ENCODE measurements around the gene CCNJ. TPM values are rescaled to one million over a fixed set of nuclear protein-coding genes. Genes with fewer than 3 reads are reported as not detected.
A peak's percentile ranks its signal among the peaks of the same experiment; 100 is the strongest.
"Not testable (repeated sequence)": the region's sequence is repeated elsewhere in the genome, so short reads cannot be mapped to it uniquely, and the experiment has no call there.

The CCNJ gene
- total RNA-seq, 2 experiments from 2014 or later, result 6.9 to 8.0 TPM

DNA sequence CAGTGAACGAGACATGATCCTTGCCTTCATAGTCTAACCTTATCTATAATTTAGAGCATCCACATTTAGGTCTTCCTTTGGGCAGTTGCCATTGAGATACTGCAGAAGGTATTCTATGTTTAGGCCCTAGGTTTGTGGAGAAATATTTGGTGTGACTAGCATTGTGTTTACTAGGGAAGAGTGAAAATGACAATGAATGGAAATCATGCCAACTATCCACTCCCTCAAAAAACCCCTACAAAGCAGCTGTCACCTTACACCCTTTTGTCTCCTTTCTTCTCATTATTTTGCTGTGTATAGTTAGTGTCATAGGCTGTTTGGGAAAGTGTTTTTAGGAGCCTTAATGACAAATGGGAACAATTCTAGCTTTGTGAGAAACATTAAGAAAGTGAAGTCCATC is 3.2 kb downstream of the CCNJ start:
- Histone ChIP-seq H3K9me3 (ENCODE audit: control insufficient read depth in 1 of 2, insufficient read depth in 1 of 2, low read length in 2 of 2) (no peaks in the 10 kb centered on the region), H3K27ac (ENCODE audit: low read depth in 1 of 2, low read length in 2 of 2) (no peak overlapping the region), H3K4me3 (ENCODE audit: low read length) (no peak overlapping the region), H3K4me1 (ENCODE audit: insufficient read depth, low read length) (peaks cover 21% of the 10 kb centered on the region), H3K27me3 (ENCODE audit: control insufficient read depth in 1 of 2, insufficient read depth in 2 of 2, low read length in 2 of 2) (no peaks in the 10 kb centered on the region), H3K36me3 (ENCODE audit: insufficient read depth, low read length) (peaks cover 26% of the 10 kb centered on the region)
- ATAC-seq (ENCODE audit: poor library complexity) (no peak), DNase-seq (no peak)
- H3K4me3 Mint-ChIP-seq, result no peak overlapping the region
- intact Hi-C loops (cut with DNase I, micrococcal nuclease), result loop anchor here in 1 of 2 experiments (10.0 kb wide), 2 partner anchors 248 to 392 kb away; partner anchors contain the start of gene ALDH18A1
- peaks cover 79% of the 10 kb centered on the region for H3K4me1 Mint-ChIP-seq (ENCODE audit: low read depth)
- H3K27me3 Mint-ChIP-seq, result no peaks in the 10 kb centered on the region
- no peak overlapping the region for H3K27ac Mint-ChIP-seq
- no peaks in the 10 kb centered on the region for H3K9me3 Mint-ChIP-seq
- no peak for TF ChIP-seq CTCF (IDR thresholded peaks at IDR 0.05)
- ChIA-PET CTCF (no interaction called here), POLR2A (no interaction called here)
- peaks cover 46% of the 10 kb centered on the region for H3K36me3 Mint-ChIP-seq (ENCODE audit: low read depth)

GRCh38 chr10:96047004-96047649 is 3.7 kb downstream of the CCNJ start:
- H3K9me3 ChIP-seq (ENCODE audit: control insufficient read depth in 1 of 2, insufficient read depth in 1 of 2, low read length in 2 of 2), result no peaks in the 10 kb centered on the region
- H3K36me3 Mint-ChIP-seq (ENCODE audit: low read depth), result peaks cover 51% of the 10 kb centered on the region
- POLR2A ChIA-PET, result interaction anchor here (0.7 kb wide), 1 partner anchor 83 kb away, joined by 4 read pairs; the partner anchor contains the start of gene ZNF518A
- H3K27me3 Mint-ChIP-seq, result no peaks in the 10 kb centered on the region
- no peak overlapping the region for H3K4me3 Mint-ChIP-seq
- peaks cover 21% of the 10 kb centered on the region for H3K4me1 ChIP-seq (ENCODE audit: insufficient read depth, low read length)
- H3K4me1 Mint-ChIP-seq (ENCODE audit: low read depth), result peaks cover 83% of the 10 kb centered on the region
- no peak for TF ChIP-seq CTCF (IDR thresholded peaks at IDR 0.05)
- no peak overlapping the region for H3K27ac ChIP-seq (ENCODE audit: low read depth in 1 of 2, low read length in 2 of 2)
- CTCF ChIA-PET, result interaction anchor here (1.2 kb wide), 1 partner anchor 13 kb away, joined by 3 read pairs; no protein-coding TSS in a partner anchor
- peaks cover 30% of the 10 kb centered on the region for H3K36me3 ChIP-seq (ENCODE audit: insufficient read depth, low read length)
- intact Hi-C loops (cut with DNase I, micrococcal nuclease), result loop anchor here in 1 of 2 experiments (10.0 kb wide), 2 partner anchors 248 to 392 kb away; partner anchors contain the start of gene ALDH18A1
- H3K27me3 ChIP-seq (ENCODE audit: control insufficient read depth in 1 of 2, insufficient read depth in 2 of 2, low read length in 2 of 2), result no peaks in the 10 kb centered on the region
- no peaks in the 10 kb centered on the region for H3K9me3 Mint-ChIP-seq
- no peak overlapping the region for H3K27ac Mint-ChIP-seq
- ATAC-seq (ENCODE audit: poor library complexity) (no peak), DNase-seq (no peak)
- H3K4me3 ChIP-seq (ENCODE audit: low read length), result no peak overlapping the region

GRCh38 chr10:96047925-96048324 is 4.5 kb downstream of the CCNJ start:
- CTCF ChIA-PET, result interaction anchor here (1.2 kb wide), 1 partner anchor 12 kb away, joined by 3 read pairs; no protein-coding TSS in a partner anchor
- DNase-seq; H3K27ac ChIP-seq (ENCODE audit: low read depth in 1 of 2, low read length in 2 of 2); H3K27me3 ChIP-seq (ENCODE audit: control insufficient read depth in 1 of 2, insufficient read depth in 2 of 2, low read length in 2 of 2); ATAC-seq (ENCODE audit: poor library complexity); POLR2A ChIA-PET; H3K27me3 Mint-ChIP-seq; H3K9me3 Mint-ChIP-seq; H3K4me3 ChIP-seq (ENCODE audit: low read length); H3K27ac Mint-ChIP-seq; H3K9me3 ChIP-seq (ENCODE audit: control insufficient read depth in 1 of 2, insufficient read depth in 1 of 2, low read length in 2 of 2): not testable (repeated sequence)
- H3K4me1 ChIP-seq (ENCODE audit: insufficient read depth, low read length), result peaks cover 16% of the 10 kb centered on the region
- intact Hi-C loops (cut with DNase I, micrococcal nuclease), result loop anchor here in 1 of 2 experiments (2.0 to 10.0 kb wide), 3 partner anchors 35 to 393 kb away; partner anchors contain the start of gene ALDH18A1
- peaks cover 30% of the 10 kb centered on the region for H3K36me3 ChIP-seq (ENCODE audit: insufficient read depth, low read length)
- Mint-ChIP-seq H3K4me3 (peak overlapping the region; percentile 12), H3K36me3 (ENCODE audit: low read depth) (peaks cover 57% of the 10 kb centered on the region), H3K4me1 (ENCODE audit: low read depth) (peaks cover 83% of the 10 kb centered on the region)

Measured in CD4-positive, alpha-beta T cell (primary cell).